ENCODE results near the gene LRRK1. TPM values are rescaled to one million over a fixed set of nuclear protein-coding genes. Genes with fewer than 3 reads are reported as not detected.

The LRRK1 gene
- total RNA-seq, 1 experiment from 2014 or later = 7.0 TPM

GRCh38 chr15:101051291-101052030 is 132.3 kb downstream of the LRRK1 start:
- Histone ChIP-seq H3F3A (ENCODE audit: low read length, unreplicated experiment) (no peaks in the 10 kb centered on the region), H3K4me2 (ENCODE audit: low read length) (no peak overlapping the region), H3K4me3 (ENCODE audit: low read length) (no peak overlapping the region), H3K9me3 (ENCODE audit: low read length) (no peaks in the 10 kb centered on the region), H3K36me3 (ENCODE audit: low read depth, low read length) (no peaks in the 10 kb centered on the region), H3K27me3 (ENCODE audit: low read length) (no peaks in the 10 kb centered on the region), H4K20me1 (ENCODE audit: low read length) (no peaks in the 10 kb centered on the region), H3K9me2 (replicated peaks; ENCODE audit: low read length) (no peaks in the 10 kb centered on the region), H3K79me2 (ENCODE audit: low read length) (no peaks in the 10 kb centered on the region), H3K4me1 (ENCODE audit: insufficient read depth, low read length) (no peaks in the 10 kb centered on the region), H3K27ac (ENCODE audit: low read length) (no peak overlapping the region), H2AFZ (ENCODE audit: low read length) (no peak overlapping the region), H3K9ac (ENCODE audit: low read length) (no peak overlapping the region)
- no peak for DNase-seq
- BruUV-seq (replicated peaks) = no TSS peak
- intact Hi-C loops (cut with micrococcal nuclease) = no loop called here
- ChIA-PET CTCF (no interaction called here), POLR2A (ENCODE audit: unreplicated experiment) (no interaction called here)
- ATAC-seq = no peak
- TF ChIP-seq CTCF (conservative IDR thresholded peaks at IDR 0.05; ENCODE audit: low read depth, low read length) (no peak), EZH2 (IDR thresholded peaks at IDR 0.05; ENCODE audit: low read length, unreplicated experiment) (no peak), EZH2phosphoT487 (IDR thresholded peaks at IDR 0.05; ENCODE audit: borderline replicate concordance, low read length) (no peak)

- BruUV-seq (replicated peaks) = no TSS peak
These were observed 133.0 kb downstream of the LRRK1 start for GRCh38 chr15:101052031-101052620.

More at GRCh38 chr15:101052031-101052620, 133.0 kb downstream of the LRRK1 start:
- no peaks in the 10 kb centered on the region for H3K9me2 ChIP-seq (replicated peaks; ENCODE audit: low read length)
- no peak overlapping the region for H3K4me3 ChIP-seq (ENCODE audit: low read length)
- TF ChIP-seq CTCF (conservative IDR thresholded peaks at IDR 0.05; ENCODE audit: low read depth, low read length) (no peak), EZH2phosphoT487 (IDR thresholded peaks at IDR 0.05; ENCODE audit: borderline replicate concordance, low read length) (no peak), EZH2 (IDR thresholded peaks at IDR 0.05; ENCODE audit: low read length, unreplicated experiment) (no peak)
- no peak overlapping the region for H3K4me2 ChIP-seq (ENCODE audit: low read length)
- H2AFZ ChIP-seq (ENCODE audit: low read length) = no peak overlapping the region
- DNase-seq = no peak
- no peaks in the 10 kb centered on the region for H3K4me1 ChIP-seq (ENCODE audit: insufficient read depth, low read length)
- POLR2A ChIA-PET (ENCODE audit: unreplicated experiment) = no interaction called here
- no peaks in the 10 kb centered on the region for H3K79me2 ChIP-seq (ENCODE audit: low read length)
- no peak overlapping the region for H3K27ac ChIP-seq (ENCODE audit: low read length)
- H3F3A ChIP-seq (ENCODE audit: low read length, unreplicated experiment) = no peaks in the 10 kb centered on the region
- H3K9me3 ChIP-seq (ENCODE audit: low read length) = no peaks in the 10 kb centered on the region
- no peaks in the 10 kb centered on the region for H4K20me1 ChIP-seq (ENCODE audit: low read length)
- no peaks in the 10 kb centered on the region for H3K27me3 ChIP-seq (ENCODE audit: low read length)
- ATAC-seq = no peak
- no peaks in the 10 kb centered on the region for H3K36me3 ChIP-seq (ENCODE audit: low read depth, low read length)
- H3K9ac ChIP-seq (ENCODE audit: low read length) = no peak overlapping the region
- CTCF ChIA-PET = no interaction called here
- intact Hi-C loops (cut with micrococcal nuclease) = no loop called here
